AG04449 (cell line): Measurements from ENCODE around the gene FOXP1.

Experiments used
- CTCF ChIA-PET: fragments of 350-600 bp; formaldehyde crosslinking; extraction: SDS; loops from one replicate; lab custom pipeline; 2021; ENCODE audit warnings: antibody characterized with exemption; lab: Yijun Ruan, JAX
- POLR2A ChIA-PET: fragments of 400-600, 350-600 bp; formaldehyde crosslinking; extraction: SDS; loops from one replicate; lab custom pipeline; 2020; ENCODE audit warnings: antibody characterized with exemption, inconsistent platforms; lab: Yijun Ruan, JAX
- DNase-seq: peaks from one replicate; pipeline ENCODE4 v3.0.0-alpha.2; 2010; ENCODE audit warnings: low read depth, low spot score
- H3K4me3 ChIP-seq: 2 replicates; pipeline ENCODE4 v1.5.1; 2011; ENCODE audit warnings: low read depth, mild to moderate bottlenecking, control low read depth, low read length
- TF ChIP-seq, protein P1 (sequence below): IDR thresholded peaks from one replicate; pipeline ENCODE4 v1.5.1; 2011; ENCODE audit warnings: mild to moderate bottlenecking, moderate library complexity, low read length, control low read depth, inconsistent platforms; ENCODE audit not compliant: insufficient read depth; ENCODE audit errors: missing control alignments

The FOXP1 gene

GRCh38 chr3:71152039-71152891, 431.3 kb downstream of the FOXP1 start:
- TF ChIP-seq, protein P1, sequence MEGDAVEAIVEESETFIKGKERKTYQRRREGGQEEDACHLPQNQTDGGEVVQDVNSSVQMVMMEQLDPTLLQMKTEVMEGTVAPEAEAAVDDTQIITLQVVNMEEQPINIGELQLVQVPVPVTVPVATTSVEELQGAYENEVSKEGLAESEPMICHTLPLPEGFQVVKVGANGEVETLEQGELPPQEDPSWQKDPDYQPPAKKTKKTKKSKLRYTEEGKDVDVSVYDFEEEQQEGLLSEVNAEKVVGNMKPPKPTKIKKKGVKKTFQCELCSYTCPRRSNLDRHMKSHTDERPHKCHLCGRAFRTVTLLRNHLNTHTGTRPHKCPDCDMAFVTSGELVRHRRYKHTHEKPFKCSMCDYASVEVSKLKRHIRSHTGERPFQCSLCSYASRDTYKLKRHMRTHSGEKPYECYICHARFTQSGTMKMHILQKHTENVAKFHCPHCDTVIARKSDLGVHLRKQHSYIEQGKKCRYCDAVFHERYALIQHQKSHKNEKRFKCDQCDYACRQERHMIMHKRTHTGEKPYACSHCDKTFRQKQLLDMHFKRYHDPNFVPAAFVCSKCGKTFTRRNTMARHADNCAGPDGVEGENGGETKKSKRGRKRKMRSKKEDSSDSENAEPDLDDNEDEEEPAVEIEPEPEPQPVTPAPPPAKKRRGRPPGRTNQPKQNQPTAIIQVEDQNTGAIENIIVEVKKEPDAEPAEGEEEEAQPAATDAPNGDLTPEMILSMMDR: no peak
- DNase-seq: no peak
- POLR2A ChIA-PET: no interaction called here
- CTCF ChIA-PET: interaction anchor here (1.0 to 1.5 kb wide), 3 partner anchors 10 to 18 kb away, joined by 3 to 4 read pairs (median 3); no protein-coding TSS in a partner anchor
- H3K4me3 ChIP-seq: no peak overlapping the region

- CTCF ChIA-PET: no interaction called here
- POLR2A ChIA-PET: no interaction called here
- DNase-seq: no peak
- TF ChIP-seq, protein P1: no peak
- no peak overlapping the region for H3K4me3 ChIP-seq
Observed at GRCh38 chr3:71149959-71150954, 433.3 kb downstream of the FOXP1 start.

- ChIA-PET CTCF (no interaction called here), POLR2A (no interaction called here)
- no peak overlapping the region for H3K4me3 ChIP-seq
- TF ChIP-seq, protein P1: no peak
- DNase-seq: no peak
Observed at GRCh38 chr3:71148455-71149060, 435.0 kb downstream of the FOXP1 start.

DNA sequence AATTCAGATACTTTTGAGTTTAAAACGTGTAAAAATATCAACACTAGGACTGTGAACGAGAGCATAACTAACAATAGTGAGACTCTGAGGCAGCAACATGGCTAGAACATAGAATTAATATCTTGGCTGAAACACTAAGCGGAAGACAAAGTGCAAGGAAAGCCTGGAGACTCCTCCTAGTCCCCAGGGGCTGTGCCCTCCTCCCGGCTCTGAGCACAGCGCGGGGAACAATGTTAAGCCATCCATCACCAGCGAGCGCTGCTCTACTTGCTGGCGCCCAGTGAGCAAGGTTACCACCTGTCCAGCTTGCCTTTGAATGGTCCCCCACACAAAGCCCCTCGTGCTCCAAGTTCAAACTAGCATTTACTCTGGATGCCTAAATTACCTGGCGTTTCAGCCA, 436.9 kb downstream of the FOXP1 start:
- ChIA-PET POLR2A (no interaction called here), CTCF (no interaction called here)
- H3K4me3 ChIP-seq: no peak overlapping the region
- TF ChIP-seq, protein P1: no peak
- no peak for DNase-seq

DNA sequence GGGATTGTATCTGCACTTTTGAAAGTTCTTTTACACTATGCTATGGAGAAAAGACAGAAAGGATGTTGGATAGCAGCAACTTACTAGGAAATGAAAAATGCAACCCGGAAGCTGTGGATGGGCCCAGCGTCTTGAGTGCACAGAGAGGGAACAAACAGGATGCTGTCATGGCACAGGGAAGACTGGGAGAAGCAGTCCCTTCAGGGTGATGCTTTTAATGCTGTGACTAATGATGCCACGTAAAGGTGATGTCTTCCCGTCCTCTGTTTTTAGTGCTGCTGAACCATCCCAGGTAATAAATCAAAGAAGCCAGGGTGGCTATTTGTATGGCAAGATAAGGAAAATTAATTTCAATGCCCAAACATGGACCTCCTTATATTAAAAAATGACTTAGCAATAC, 437.6 kb downstream of the FOXP1 start:
- ChIA-PET POLR2A (no interaction called here), CTCF (interaction anchor here (1.1 kb wide), 1 partner anchor 16 kb away, joined by 4 read pairs; no protein-coding TSS in a partner anchor)
- TF ChIP-seq, protein P1: no peak
- DNase-seq: no peak
- H3K4me3 ChIP-seq: no peak overlapping the region
